NCI-H2227 (cell line): Measurements from ENCODE around the gene PDCL2.
"Not testable (repeated sequence)": the region's sequence is repeated elsewhere in the genome, so short reads cannot be mapped to it uniquely, and the experiment has no call there.

Experiments used
- DNase-seq: peaks from one replicate; lab custom pipeline; 2025; ENCODE audit not compliant: unreplicated experiment; lab: John Stamatoyannopoulos, UW

The PDCL2 gene

DNA sequence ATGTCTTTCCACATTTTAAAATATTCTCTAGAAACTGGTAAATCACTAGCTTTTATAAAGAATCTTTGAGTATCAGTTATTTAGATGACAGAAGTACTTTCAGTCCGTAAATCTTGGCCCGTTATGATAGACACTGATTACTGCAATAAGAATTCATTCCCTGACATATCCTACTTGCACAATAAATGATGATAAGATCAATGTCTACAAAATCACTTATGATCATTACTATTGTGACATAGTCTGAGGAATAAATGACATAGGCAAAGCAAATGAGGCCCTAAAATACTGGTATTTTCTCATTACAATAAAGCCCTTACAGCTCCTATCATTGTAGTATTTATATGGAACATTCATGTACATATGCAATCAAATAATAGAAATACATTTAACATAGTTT, 6.6 kb upstream of the PDCL2 start:
- no peak for DNase-seq

GRCh38 chr4:55588160-55588559, 3.9 kb downstream of the PDCL2 start:
- no peak for DNase-seq

- not testable (repeated sequence) for DNase-seq
These were observed 9.3 kb downstream of the PDCL2 start for GRCh38 chr4:55582773-55583172.

- no peak for DNase-seq
These were observed 13.6 kb downstream of the PDCL2 start for GRCh38 chr4:55578341-55579010.

DNA sequence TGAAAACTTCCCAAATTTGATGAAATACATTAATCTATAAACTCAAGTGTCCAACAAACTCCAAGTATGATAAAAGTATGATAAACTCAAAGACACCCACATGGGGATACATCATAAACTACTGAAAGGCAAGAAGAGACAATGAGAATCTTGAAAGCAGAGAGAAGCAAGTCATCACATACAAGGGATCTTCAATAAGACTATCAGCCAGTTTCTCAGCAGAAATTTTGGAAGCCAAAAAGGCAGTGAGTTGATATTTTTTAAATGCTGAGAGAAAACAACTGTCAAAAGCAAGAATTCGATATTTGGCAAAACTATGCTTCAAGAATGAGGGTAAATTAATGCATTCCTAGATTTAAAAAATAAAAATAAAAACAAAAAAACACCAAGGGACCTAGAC, 16.5 kb downstream of the PDCL2 start:
- DNase-seq: no peak

GRCh38 chr4:55574252-55574651, 17.8 kb downstream of the PDCL2 start:
- no peak for DNase-seq

GRCh38 chr4:55571806-55572205, 20.2 kb downstream of the PDCL2 start:
- no peak for DNase-seq

GRCh38 chr4:55568905-55569504, 23.0 kb downstream of the PDCL2 start:
- DNase-seq: no peak

GRCh38 chr4:55561889-55562288, 30.2 kb downstream of the PDCL2 start:
- DNase-seq: no peak

DNA sequence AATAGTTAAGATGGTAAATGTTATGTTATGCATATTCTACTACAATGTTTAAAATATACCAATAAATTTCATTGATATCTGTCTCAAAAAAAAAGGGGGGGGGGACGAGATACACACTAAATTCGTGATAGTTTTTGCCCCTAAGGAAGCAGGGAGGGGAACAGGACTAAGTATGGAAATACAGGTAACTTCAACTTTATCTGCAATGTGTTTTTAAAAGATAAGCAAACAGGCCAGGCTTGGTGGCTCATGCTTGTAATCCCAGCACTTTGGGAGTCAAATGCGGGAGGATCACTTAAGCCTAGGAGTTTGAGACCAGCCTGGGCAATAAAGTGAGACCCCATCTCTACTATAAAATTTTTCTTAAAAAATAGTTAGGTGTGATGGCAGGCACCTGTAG, 31.9 kb downstream of the PDCL2 start:
- DNase-seq: no peak

- DNase-seq: no peak
These were observed 37.5 kb downstream of the PDCL2 start for GRCh38 chr4:55554453-55555030.

GRCh38 chr4:55553441-55554201, 38.4 kb downstream of the PDCL2 start:
- DNase-seq: peak; percentile 24

DNA sequence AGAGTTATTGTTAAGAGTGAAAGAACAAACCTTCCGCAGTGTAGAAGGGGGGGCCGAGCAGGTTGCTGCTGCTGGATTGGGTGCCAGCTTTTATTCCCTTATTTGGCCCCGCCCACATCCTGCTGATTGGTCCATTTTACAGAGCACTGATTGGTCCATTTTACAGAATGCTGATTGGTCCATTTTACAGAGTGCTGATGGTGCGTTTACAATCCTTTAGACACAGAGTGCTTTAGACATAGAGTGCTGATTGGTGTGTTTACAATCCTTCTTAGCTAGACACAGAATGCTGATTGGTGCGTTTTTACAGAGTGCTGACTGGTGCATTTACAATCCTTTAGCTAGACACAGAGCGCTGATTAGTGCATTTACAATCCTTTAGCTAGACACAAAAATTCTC, 40.1 kb downstream of the PDCL2 start:
- not testable (repeated sequence) for DNase-seq

- no peak for DNase-seq
These were observed 42.2 kb downstream of the PDCL2 start for GRCh38 chr4:55549888-55550287.

DNA sequence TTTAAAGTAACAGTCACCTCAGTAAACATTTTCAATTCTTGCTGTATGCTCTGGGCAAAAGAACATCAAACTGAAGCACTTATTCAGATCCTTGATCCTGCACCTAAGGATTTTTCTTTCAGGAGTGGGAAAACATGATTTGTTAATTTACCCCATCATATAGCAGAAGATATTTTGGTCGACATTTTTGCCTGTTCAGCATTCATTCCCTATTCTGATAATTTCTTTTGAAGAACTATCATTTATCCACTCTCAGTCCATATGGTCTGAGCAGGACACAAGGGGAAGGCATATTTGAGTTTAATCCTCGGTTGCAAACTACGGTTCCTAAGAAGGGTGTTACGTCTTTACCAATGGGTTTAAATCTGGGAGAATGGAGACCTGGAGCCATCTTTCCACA, 44.1 kb downstream of the PDCL2 start:
- no peak for DNase-seq

GRCh38 chr4:55547466-55547770, 44.6 kb downstream of the PDCL2 start:
- DNase-seq: peak; percentile 61

DNA sequence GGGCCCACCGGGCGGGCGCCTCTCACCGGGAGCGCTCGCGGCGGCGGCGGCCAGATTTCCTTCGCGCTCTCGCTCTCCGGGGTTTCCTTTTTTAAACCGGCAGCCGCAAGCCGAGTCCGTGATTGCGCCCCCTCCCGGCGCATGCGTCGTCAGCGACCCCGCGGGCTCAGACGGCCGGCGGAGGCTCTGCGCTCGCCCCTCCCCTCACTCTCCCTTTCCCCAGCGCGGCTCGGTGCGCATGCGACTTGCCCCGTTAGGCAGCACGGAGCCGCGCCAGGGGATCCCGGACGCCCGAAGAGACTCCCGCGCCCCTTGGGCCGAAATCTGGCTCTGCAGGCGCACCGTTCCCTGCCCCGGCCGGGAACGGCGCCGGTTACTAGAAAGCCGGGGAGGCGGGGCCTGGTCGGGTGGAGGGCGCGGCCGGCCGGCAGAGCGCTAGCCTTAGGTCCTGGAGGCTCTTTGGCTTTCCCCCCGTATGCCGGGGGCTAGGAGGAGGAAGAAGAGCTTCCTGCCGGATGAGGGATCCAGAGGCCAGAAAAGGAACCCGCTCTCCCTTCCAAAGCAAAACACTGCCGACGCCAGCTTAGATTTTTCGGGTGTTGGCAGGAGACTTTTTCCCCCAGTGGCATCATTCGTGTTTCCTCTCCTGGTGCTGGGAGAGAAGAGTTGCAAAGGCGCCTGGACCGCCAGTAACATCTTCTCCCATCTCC, 45.1 kb downstream of the PDCL2 start, which contains the start of gene CLOCK:
TSS of gene CLOCK (minus strand) at position 154 of the 710 bp plus-strand sequence. CDS start 64,124 bp downstream, outside the sequence.
- peak; percentile 89 for DNase-seq

- DNase-seq: no peak
These were observed 45.6 kb downstream of the PDCL2 start for GRCh38 chr4:55546506-55546755.

GRCh38 chr4:55545641-55546505, 46.2 kb downstream of the PDCL2 start:
- DNase-seq: peak; percentile 84

- no peak for DNase-seq
These were observed 46.9 kb downstream of the PDCL2 start for GRCh38 chr4:55545151-55545550.

DNA sequence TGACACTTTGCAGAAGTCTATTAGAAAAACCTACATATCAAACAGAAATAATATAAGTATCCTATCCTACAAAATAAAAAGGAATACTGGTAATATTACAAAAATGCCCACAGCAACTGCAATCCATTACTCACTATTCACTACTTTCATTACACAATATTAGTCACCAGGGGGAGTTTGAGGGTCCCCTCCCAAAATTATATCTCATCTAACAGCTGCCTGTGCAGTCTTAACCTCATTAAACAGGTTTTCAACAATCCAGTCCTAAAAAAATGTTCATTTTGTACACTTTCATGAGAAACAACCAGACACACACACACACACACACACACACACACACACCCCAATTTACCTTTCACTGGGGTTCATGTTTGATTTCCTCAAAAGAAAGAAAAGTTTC, 48.2 kb downstream of the PDCL2 start:
- no peak for DNase-seq
